GM13976 (cell line): Measurements from ENCODE around the gene FAM89A.
"Not testable (repeated sequence)": the region's sequence is repeated elsewhere in the genome, so short reads cannot be mapped to it uniquely, and the experiment has no call there.

Experiments used
- DNase-seq: peaks from one replicate; pipeline ENCODE4 v3.0.0; 2012; ENCODE audit warnings: low spot score
- in situ Hi-C: fragments of 300-500 bp; cut with MboI; formaldehyde crosslinking; loops from one replicate; pipeline ENCODE4 v1.12.0; 2022; ENCODE audit warnings: low sequenced_read_pairs, mixed read lengths, inconsistent platforms; ENCODE audit not compliant: unreplicated experiment
- TF ChIP-seq, protein P1 (sequence below): IDR thresholded peaks from 2 replicates; pipeline ENCODE4 v1.5.1; 2012; ENCODE audit warnings: borderline replicate concordance, mild to moderate bottlenecking; ENCODE audit not compliant: insufficient read depth; ENCODE audit errors: extremely low read depth, missing control alignments, control extremely low read depth

Gene FAM89A

DNA sequence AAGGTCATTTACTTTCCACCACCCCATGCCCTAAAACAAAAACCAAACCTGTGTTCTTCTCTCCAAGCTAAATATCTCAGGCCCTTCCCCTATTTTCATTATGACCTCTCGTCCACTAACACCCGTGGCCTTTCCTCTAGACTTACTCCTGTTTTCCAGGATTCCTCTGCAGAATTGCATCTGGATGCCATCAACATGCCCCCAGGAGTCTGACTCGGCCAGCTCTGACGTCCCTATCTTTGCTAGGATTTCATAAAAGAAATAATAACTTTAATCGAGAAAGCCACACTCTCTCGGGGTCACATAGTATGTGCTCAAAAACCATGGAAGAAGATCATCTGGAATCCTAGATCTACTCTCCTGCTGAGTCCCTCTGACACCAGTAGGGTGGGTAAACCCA lies 13.5 kb downstream of the FAM89A start:
- in situ Hi-C loops, result no loop called here
- no peak for DNase-seq
- TF ChIP-seq, protein P1, sequence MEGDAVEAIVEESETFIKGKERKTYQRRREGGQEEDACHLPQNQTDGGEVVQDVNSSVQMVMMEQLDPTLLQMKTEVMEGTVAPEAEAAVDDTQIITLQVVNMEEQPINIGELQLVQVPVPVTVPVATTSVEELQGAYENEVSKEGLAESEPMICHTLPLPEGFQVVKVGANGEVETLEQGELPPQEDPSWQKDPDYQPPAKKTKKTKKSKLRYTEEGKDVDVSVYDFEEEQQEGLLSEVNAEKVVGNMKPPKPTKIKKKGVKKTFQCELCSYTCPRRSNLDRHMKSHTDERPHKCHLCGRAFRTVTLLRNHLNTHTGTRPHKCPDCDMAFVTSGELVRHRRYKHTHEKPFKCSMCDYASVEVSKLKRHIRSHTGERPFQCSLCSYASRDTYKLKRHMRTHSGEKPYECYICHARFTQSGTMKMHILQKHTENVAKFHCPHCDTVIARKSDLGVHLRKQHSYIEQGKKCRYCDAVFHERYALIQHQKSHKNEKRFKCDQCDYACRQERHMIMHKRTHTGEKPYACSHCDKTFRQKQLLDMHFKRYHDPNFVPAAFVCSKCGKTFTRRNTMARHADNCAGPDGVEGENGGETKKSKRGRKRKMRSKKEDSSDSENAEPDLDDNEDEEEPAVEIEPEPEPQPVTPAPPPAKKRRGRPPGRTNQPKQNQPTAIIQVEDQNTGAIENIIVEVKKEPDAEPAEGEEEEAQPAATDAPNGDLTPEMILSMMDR, result no peak

DNA sequence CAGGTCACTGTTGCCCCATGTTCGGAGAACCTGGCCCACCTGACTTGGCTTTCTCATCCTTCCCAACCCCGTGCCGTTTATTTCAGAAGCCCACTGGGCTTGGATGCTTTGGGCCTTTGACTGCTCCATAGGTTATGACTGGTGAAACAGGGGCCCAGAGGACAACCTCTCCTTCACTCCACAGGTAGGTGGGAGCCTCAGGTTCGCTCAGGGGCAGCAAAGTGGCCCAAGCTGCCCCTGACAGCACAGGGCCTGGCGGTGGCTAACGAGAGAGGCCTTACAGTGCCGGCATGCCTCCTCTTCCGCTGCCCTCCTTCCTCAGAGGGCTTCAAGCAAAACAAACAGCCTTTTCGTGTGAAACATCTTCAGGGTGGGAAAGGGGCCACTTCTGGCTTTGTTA lies 16.9 kb downstream of the FAM89A start:
- no peak for DNase-seq
- TF ChIP-seq, protein P1, result no peak
- in situ Hi-C loops, result no loop called here

DNA sequence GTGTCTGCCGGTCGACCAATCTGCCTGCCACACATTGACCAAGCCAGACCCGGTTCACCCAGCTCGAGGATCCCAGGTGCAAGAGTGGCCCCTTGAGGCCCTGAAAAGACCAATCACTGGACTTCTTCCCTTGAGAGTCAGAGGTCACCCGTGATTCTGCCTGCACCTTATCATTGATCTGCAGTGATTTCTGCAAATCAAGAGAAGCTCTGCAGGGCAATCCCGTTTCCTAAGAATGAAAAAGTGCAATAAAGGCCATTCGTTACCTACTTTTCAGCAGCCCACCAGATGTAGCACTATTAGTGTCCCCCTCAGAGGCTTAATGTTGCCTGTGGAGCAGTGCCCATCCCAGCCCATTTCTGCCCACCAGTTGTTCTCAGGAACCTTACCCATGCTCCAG lies 17.5 kb downstream of the FAM89A start:
- in situ Hi-C loops, DNase-seq: not testable (repeated sequence)

DNA sequence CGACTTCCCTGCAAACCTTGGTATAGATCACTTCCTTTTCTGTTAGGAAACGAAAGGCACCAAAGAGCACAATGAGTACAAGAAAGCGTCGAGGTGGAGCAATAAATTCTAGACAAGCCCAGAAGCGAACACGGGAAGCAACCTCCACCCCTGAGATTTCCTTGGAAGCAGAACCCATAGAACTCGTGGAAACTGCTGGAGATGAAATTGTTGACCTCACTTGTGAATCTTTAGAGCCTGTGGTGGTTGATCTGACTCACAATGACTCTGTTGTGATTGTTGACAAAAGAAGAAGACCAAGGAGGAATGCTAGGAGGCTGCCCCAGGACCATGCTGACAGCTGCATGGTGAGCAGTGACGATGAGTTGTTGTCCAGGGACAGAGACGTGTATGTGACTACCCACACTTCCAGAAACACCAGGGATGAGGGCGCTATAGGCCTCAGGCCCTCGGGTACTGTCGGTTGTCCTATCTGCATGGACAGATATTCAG lies 18.5 kb downstream of the FAM89A start:
- in situ Hi-C loops, result no loop called here
- TF ChIP-seq, protein P1, result no peak
- DNase-seq, result no peak

DNA sequence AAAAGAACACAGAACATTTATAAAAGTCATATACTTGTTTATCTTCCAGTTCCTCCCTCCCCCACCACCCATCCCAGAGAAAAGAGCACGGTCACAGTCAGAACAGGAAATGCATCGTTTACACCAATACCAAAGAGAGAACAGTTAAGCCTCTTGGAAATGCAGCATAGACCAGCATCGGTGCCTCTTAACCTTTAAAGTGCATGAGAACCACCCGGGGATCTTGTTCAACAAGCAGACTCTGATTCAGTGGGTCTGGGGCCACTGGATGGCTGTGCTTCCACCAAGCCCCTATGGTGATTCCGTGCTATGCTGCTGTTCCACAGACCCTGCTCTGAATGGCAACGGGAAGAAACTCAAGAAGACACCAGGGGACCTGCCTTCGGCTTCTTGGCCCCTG lies 19.2 kb downstream of the FAM89A start:
- TF ChIP-seq, protein P1, result no peak
- DNase-seq, result no peak
- in situ Hi-C loops, result no loop called here

DNA sequence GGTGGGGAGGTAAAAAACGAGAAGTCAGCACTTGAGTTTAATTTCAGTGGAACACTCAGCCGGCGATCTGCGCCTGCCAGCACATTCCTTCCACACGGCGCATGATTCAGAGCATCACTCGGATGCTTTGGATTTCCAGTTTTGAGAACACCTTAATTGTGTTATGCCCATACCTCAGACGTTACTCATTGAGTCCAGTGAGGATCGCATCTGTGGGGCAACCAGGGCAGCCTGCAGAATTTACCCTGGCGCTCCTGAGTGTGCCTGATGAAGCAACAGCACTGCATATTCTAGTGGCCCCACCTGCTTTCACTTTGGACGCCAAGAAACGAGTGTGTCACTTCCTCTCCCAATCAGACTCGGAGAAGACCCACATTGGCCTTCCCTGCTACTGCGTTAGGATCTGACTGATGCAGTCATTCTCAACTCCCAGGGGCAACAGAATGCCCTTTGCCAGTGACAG lies 19.9 kb downstream of the FAM89A start:
- TF ChIP-seq, protein P1, result no peak
- DNase-seq, result no peak
- in situ Hi-C loops, result no loop called here

DNA sequence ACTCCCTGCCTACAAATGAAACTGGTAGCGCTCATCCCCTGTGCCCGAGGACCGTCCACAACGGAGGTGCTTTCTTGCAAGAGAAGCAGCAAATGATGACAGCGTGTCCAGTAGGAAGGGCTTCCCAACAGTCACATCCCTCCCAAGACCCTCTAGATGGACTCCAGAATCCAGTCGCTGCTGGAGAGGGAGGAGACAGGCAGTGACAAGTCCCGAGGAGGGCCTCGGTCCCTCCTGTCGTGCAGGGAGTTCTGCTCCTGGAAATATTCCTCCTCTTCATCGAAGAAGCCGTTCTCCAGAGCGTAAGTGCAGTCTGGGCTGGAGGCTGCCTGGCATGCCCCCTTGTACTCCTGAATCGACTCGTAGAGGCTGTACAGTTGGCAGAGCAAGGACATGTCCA lies 20.3 kb downstream of the FAM89A start:
- in situ Hi-C loops, result no loop called here
- TF ChIP-seq, protein P1, result no peak
- no peak for DNase-seq
